AG04450 (cell line): ENCODE measurements around the gene USP10. TPM values are rescaled to one million over a fixed set of nuclear protein-coding genes. Genes with fewer than 3 reads are reported as not detected.
A peak's percentile ranks its signal among the peaks of the same experiment; 100 is the strongest.

ENCODE experiments used
- CTCF ChIA-PET: fragments of 300-600, 350-600 bp; formaldehyde crosslinking; extraction: SDS; loops from one replicate; lab custom pipeline; 2022; ENCODE audit warnings: antibody characterized with exemption, inconsistent platforms; lab: Charles Lee
- POLR2A ChIA-PET: fragments of 350-600 bp; formaldehyde crosslinking; extraction: SDS; loops from one replicate; lab custom pipeline; 2021; ENCODE audit warnings: antibody characterized with exemption, inconsistent platforms; lab: Yijun Ruan, JAX
- DNase-seq: peaks from one replicate; pipeline ENCODE4 v3.0.0-alpha.2; 2011; ENCODE audit warnings: low read depth, low spot score
- H3K27ac ChIP-seq: one replicate; pipeline ENCODE4 v1.5.1; 2012; ENCODE audit warnings: low read depth, low read length, control low read depth
- H3K27me3 ChIP-seq: one replicate; pipeline ENCODE4 v1.6.0; 2012; ENCODE audit warnings: low read length; ENCODE audit not compliant: control insufficient read depth, insufficient read depth
- H3K4me3 ChIP-seq: 2 replicates; pipeline ENCODE4 v1.5.1; 2011; ENCODE audit warnings: mild to moderate bottlenecking, low read depth, low read length, control low read depth
- H3K9me3 ChIP-seq: 2 replicates; pipeline ENCODE4 v1.5.1; 2012; ENCODE audit warnings: low read length; ENCODE audit not compliant: control insufficient read depth, insufficient read depth
- polyA plus RNA-seq: library from polyadenylated mRNA; depleted of rRNA; stranded (reverse); fragments of >200 nt; gene quantifications from 2 replicates; pipeline ENCODE4 v1.2.3, GENCODE V29; 2011
- TF ChIP-seq, protein P1 (sequence below): IDR thresholded peaks from 2 replicates; pipeline ENCODE4 v1.5.1; 2011; ENCODE audit warnings: low read depth, low read length, control low read depth, inconsistent platforms

USP10 gene
- polyA plus RNA-seq, 1 experiment, result 54.9 TPM

DNA sequence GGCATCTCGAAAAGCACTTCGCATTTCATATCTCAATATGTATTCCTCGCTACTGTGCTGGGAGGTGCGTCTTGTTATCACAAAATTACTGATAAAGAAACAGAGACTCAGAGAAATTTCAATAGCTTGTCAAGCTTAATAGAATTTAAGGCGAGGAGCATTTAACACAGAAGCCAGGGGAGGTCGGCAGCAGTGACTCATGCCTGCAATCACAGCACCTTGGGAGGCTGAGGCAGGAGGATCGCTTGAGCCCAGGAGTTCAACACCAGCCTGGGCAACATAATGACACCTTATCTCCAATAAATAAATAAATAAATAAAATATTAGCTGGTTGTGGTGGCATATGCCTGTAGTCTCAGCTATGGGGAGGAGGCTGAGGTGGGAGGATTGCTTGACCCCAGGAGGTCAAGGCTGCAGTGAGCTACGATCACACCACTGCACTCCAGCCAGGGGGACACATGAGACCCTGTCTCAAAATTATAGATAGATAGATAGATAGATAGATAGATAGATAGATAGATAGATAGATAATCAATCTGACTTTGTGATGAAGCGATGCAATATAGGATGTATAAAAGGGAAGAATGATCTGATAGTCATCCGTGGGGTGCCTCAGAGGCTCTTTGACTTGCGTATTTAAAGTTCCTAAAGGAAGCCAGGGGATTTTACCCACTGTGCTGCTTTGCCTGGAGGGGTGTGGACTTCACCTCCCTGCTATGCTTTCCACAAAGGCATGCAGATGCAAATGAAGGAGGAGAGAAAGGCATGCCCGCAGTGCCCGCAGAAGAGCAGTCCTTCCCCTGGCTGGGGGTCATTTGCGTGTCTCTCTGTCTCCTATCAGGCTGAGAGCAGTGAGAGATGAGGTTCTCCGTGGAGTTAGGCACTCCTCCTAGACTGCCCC lies 15.9 kb upstream of the USP10 start:
- TF ChIP-seq, protein P1, sequence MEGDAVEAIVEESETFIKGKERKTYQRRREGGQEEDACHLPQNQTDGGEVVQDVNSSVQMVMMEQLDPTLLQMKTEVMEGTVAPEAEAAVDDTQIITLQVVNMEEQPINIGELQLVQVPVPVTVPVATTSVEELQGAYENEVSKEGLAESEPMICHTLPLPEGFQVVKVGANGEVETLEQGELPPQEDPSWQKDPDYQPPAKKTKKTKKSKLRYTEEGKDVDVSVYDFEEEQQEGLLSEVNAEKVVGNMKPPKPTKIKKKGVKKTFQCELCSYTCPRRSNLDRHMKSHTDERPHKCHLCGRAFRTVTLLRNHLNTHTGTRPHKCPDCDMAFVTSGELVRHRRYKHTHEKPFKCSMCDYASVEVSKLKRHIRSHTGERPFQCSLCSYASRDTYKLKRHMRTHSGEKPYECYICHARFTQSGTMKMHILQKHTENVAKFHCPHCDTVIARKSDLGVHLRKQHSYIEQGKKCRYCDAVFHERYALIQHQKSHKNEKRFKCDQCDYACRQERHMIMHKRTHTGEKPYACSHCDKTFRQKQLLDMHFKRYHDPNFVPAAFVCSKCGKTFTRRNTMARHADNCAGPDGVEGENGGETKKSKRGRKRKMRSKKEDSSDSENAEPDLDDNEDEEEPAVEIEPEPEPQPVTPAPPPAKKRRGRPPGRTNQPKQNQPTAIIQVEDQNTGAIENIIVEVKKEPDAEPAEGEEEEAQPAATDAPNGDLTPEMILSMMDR, result no peak
- DNase-seq, result no peak
- CTCF ChIA-PET, result interaction anchor here (1.0 to 1.2 kb wide), 3 partner anchors 10 to 12 kb away, joined by 3 to 7 read pairs (median 4); no protein-coding TSS in a partner anchor
- POLR2A ChIA-PET, result interaction anchor here (0.6 kb wide), 1 partner anchor 56 kb away, joined by 3 read pairs; no protein-coding TSS in a partner anchor
- Histone ChIP-seq H3K27me3 (no peaks in the 10 kb centered on the region), H3K27ac (no peak overlapping the region), H3K4me3 (no peak overlapping the region), H3K9me3 (no peaks in the 10 kb centered on the region)

- DNase-seq, result no peak
- CTCF ChIA-PET, result interaction anchor here (1.0 to 1.2 kb wide), 2 partner anchors 11 to 12 kb away, joined by 3 to 4 read pairs; no protein-coding TSS in a partner anchor
- H3K27ac ChIP-seq, result no peak overlapping the region
- POLR2A ChIA-PET, result interaction anchor here (0.6 kb wide), 1 partner anchor 12 kb away, joined by 7 read pairs; no protein-coding TSS in a partner anchor
- H3K27me3 ChIP-seq, result no peaks in the 10 kb centered on the region
- no peaks in the 10 kb centered on the region for H3K9me3 ChIP-seq
- no peak overlapping the region for H3K4me3 ChIP-seq
- TF ChIP-seq, protein P1, result no peak
Observed at GRCh38 chr16:84684592-84684965, 15.2 kb upstream of the USP10 start.

- Histone ChIP-seq H3K27me3 (no peaks in the 10 kb centered on the region), H3K4me3 (no peak overlapping the region), H3K27ac (no peak overlapping the region), H3K9me3 (no peaks in the 10 kb centered on the region)
- CTCF ChIA-PET, result interaction anchor here (1.0 to 1.2 kb wide), 3 partner anchors 11 to 40 kb away, joined by 3 to 4 read pairs (median 3); no protein-coding TSS in a partner anchor
- POLR2A ChIA-PET, result interaction anchor here (0.6 kb wide), 2 partner anchors 13 to 137 kb away, joined by 3 to 7 read pairs; no protein-coding TSS in a partner anchor
- DNase-seq, result no peak
- TF ChIP-seq, protein P1, result no peak
Observed at GRCh38 chr16:84685210-84685609, 14.6 kb upstream of the USP10 start.

- H3K4me3 ChIP-seq, result no peak overlapping the region
- DNase-seq, result no peak
- no peaks in the 10 kb centered on the region for H3K27me3 ChIP-seq
- CTCF ChIA-PET, result interaction anchor here (0.7 to 6.0 kb wide), 5 partner anchors 10 to 51 kb away, joined by 4 to 60 read pairs (median 5); no protein-coding TSS in a partner anchor
- POLR2A ChIA-PET, result interaction anchor here (0.8 kb wide), 1 partner anchor 308 kb away, joined by 3 read pairs; no protein-coding TSS in a partner anchor
- TF ChIP-seq, protein P1, result no peak
- H3K27ac ChIP-seq, result peak overlapping the region; percentile 86
- H3K9me3 ChIP-seq, result no peaks in the 10 kb centered on the region; the same call in 1 of the 2 replicates
Observed at GRCh38 chr16:84686707-84687298, 13.0 kb upstream of the USP10 start.
